ENCODE data around the gene TMEM140. TPM values are rescaled to one million over a fixed set of nuclear protein-coding genes. Genes with fewer than 3 reads are reported as not detected.

The TMEM140 gene
- total RNA-seq, 5 donors from 2014 or later (not counting 1 experiment from before 2014, with no cell fraction given) = 20.7 to 32.7 (median 25.8) TPM

- Histone ChIP-seq H3K27me3 (replicated peaks in 1 of 2; ENCODE audit: control insufficient read depth in 2 of 2, extremely low read depth in 1 of 2, insufficient read depth in 2 of 2, low read length in 1 of 2) (no peaks in the 10 kb centered on the region), H3K4me3 (ENCODE audit: control insufficient read depth in 1 of 2, extremely low read depth in 1 of 2, low read length in 1 of 2) (no peak overlapping the region), H3K27ac (ENCODE audit: low read length) (no peak overlapping the region), H3K36me3 (ENCODE audit: control insufficient read depth in 2 of 2, extremely low read depth in 1 of 2, insufficient read depth in 1 of 2, low read length in 1 of 2) (peaks cover 6 to 12% of the 10 kb centered on the region in 2 donors), H3K4me1 (ENCODE audit: control insufficient read depth in 1 of 2, extremely low read depth in 1 of 2, insufficient read depth in 2 of 2, low read length in 2 of 2) (no peaks in the 10 kb centered on the region), H3K9me3 (peaks cover 7% of the 10 kb centered on the region)
- Mint-ChIP-seq H3K4me3 (no peak overlapping the region), H3K27ac (no peak overlapping the region), H3K9me3 (peaks cover 11 to 37% (median 30%) of the 10 kb centered on the region in 3 donors), H3K27me3 (no peaks in the 10 kb centered on the region), H3K36me3 (peaks cover 61% of the 10 kb centered on the region), H3K4me1 (no peaks in the 10 kb centered on the region)
- CTCF ChIA-PET = interaction anchor here (0.6 to 0.9 kb wide), 2 partner anchors 11 to 16 kb away, joined by 3 to 4 read pairs; no protein-coding TSS in a partner anchor
- DNase-seq (no peak), ATAC-seq (replicated peaks in 1 of 4) (no peak)
- POLR2A ChIA-PET = no interaction called here
- WGBS (ENCODE audit: insufficient coverage) = 86% methylated on average over 3 of the region's 5 CpGs
Observed at GRCh38 chr7:135180122-135180521, 32.2 kb downstream of the TMEM140 start.

- no peak for ATAC-seq (replicated peaks in 1 of 4)
Observed at GRCh38 chr7:135181261-135181928, 33.5 kb downstream of the TMEM140 start.

GRCh38 chr7:135181929-135182678 lies 34.2 kb downstream of the TMEM140 start:
- POLR2A ChIA-PET = no interaction called here
- Mint-ChIP-seq H3K36me3 (peaks cover 78% of the 10 kb centered on the region), H3K4me1 (no peaks in the 10 kb centered on the region), H3K9me3 (peaks cover 11 to 37% (median 30%) of the 10 kb centered on the region in 3 donors), H3K4me3 (no peak overlapping the region), H3K27ac (no peak overlapping the region), H3K27me3 (no peaks in the 10 kb centered on the region)
- H3K36me3 ChIP-seq (ENCODE audit: control insufficient read depth in 2 of 2, extremely low read depth in 1 of 2, insufficient read depth in 1 of 2, low read length in 1 of 2) = peaks cover 6 to 27% of the 10 kb centered on the region in 2 donors
- CTCF ChIA-PET = no interaction called here
- H3K9me3 ChIP-seq = peaks cover 7% of the 10 kb centered on the region
- no peak for ATAC-seq (replicated peaks in 1 of 4)
- no peak for DNase-seq
- H3K4me1 ChIP-seq (ENCODE audit: control insufficient read depth in 1 of 2, extremely low read depth in 1 of 2, insufficient read depth in 2 of 2, low read length in 2 of 2) = no peaks in the 10 kb centered on the region
- H3K27me3 ChIP-seq (replicated peaks in 1 of 2; ENCODE audit: control insufficient read depth in 2 of 2, extremely low read depth in 1 of 2, insufficient read depth in 2 of 2, low read length in 1 of 2) = no peaks in the 10 kb centered on the region
- WGBS (ENCODE audit: insufficient coverage) = 96% methylated on average over 29 of the region's 31 CpGs
- H3K4me3 ChIP-seq (ENCODE audit: control insufficient read depth in 1 of 2, extremely low read depth in 1 of 2, low read length in 1 of 2) = peak overlapping the region in 1 of 2 donors; percentile 29
- H3K27ac ChIP-seq (ENCODE audit: low read length) = no peak overlapping the region

More at GRCh38 chr7:135181261-135181928, 33.5 kb downstream of the TMEM140 start:
- H3K9me3 Mint-ChIP-seq = peaks cover 11 to 37% (median 30%) of the 10 kb centered on the region in 3 donors
- no peaks in the 10 kb centered on the region for H3K4me1 Mint-ChIP-seq
- Histone ChIP-seq H3K9me3 (peaks cover 7% of the 10 kb centered on the region), H3K27me3 (replicated peaks in 1 of 2; ENCODE audit: control insufficient read depth in 2 of 2, extremely low read depth in 1 of 2, insufficient read depth in 2 of 2, low read length in 1 of 2) (no peaks in the 10 kb centered on the region), H3K36me3 (ENCODE audit: control insufficient read depth in 2 of 2, extremely low read depth in 1 of 2, insufficient read depth in 1 of 2, low read length in 1 of 2) (peaks cover 6 to 20% of the 10 kb centered on the region in 2 donors), H3K4me1 (ENCODE audit: control insufficient read depth in 1 of 2, extremely low read depth in 1 of 2, insufficient read depth in 2 of 2, low read length in 2 of 2) (no peaks in the 10 kb centered on the region), H3K27ac (ENCODE audit: low read length) (no peak overlapping the region), H3K4me3 (ENCODE audit: control insufficient read depth in 1 of 2, extremely low read depth in 1 of 2, low read length in 1 of 2) (peak overlapping the region in 1 of 2 donors; percentile 29)
- peaks cover 72% of the 10 kb centered on the region for H3K36me3 Mint-ChIP-seq
- no peak for DNase-seq
- no peak overlapping the region for H3K4me3 Mint-ChIP-seq
- POLR2A ChIA-PET = interaction anchor here in 1 of 2 donors (0.6 kb wide), 1 partner anchor 21 kb away, joined by 3 read pairs; no protein-coding TSS in a partner anchor
- 80% methylated on average over 2 of the region's 3 CpGs for WGBS (ENCODE audit: insufficient coverage)
- CTCF ChIA-PET = interaction anchor here in 1 of 2 donors (0.6 to 0.7 kb wide), 2 partner anchors 33 to 161 kb away, joined by 3 to 6 read pairs; no protein-coding TSS in a partner anchor
- no peak overlapping the region for H3K27ac Mint-ChIP-seq
- no peaks in the 10 kb centered on the region for H3K27me3 Mint-ChIP-seq

GRCh38 chr7:135183478-135183877 lies 35.6 kb downstream of the TMEM140 start:
- ChIA-PET CTCF (no interaction called here), POLR2A (no interaction called here)
- Mint-ChIP-seq H3K9me3 (peaks cover 11 to 36% (median 30%) of the 10 kb centered on the region in 3 donors), H3K4me1 (no peaks in the 10 kb centered on the region), H3K4me3 (no peak overlapping the region), H3K27ac (no peak overlapping the region), H3K27me3 (no peaks in the 10 kb centered on the region), H3K36me3 (peaks cover 86% of the 10 kb centered on the region)
- no peak overlapping the region for H3K4me3 ChIP-seq (ENCODE audit: control insufficient read depth in 1 of 2, extremely low read depth in 1 of 2, low read length in 1 of 2)
- WGBS (ENCODE audit: insufficient coverage) = 90% methylated on average over 4 of the region's 7 CpGs
- H3K27ac ChIP-seq (ENCODE audit: low read length) = no peak overlapping the region
- peaks cover 7% of the 10 kb centered on the region for H3K9me3 ChIP-seq
- H3K36me3 ChIP-seq (ENCODE audit: control insufficient read depth in 2 of 2, extremely low read depth in 1 of 2, insufficient read depth in 1 of 2, low read length in 1 of 2) = peaks cover 6 to 38% of the 10 kb centered on the region in 2 donors
- H3K27me3 ChIP-seq (replicated peaks in 1 of 2; ENCODE audit: control insufficient read depth in 2 of 2, extremely low read depth in 1 of 2, insufficient read depth in 2 of 2, low read length in 1 of 2) = no peaks in the 10 kb centered on the region
- ATAC-seq (replicated peaks in 1 of 4) (no peak), DNase-seq (no peak)
- H3K4me1 ChIP-seq (ENCODE audit: control insufficient read depth in 1 of 2, extremely low read depth in 1 of 2, insufficient read depth in 2 of 2, low read length in 2 of 2) = no peaks in the 10 kb centered on the region

- no peaks in the 10 kb centered on the region for H3K4me1 ChIP-seq (ENCODE audit: control insufficient read depth in 1 of 2, extremely low read depth in 1 of 2, insufficient read depth in 2 of 2, low read length in 2 of 2)
- peaks cover 3% of the 10 kb centered on the region for H3K9me3 ChIP-seq
- no peak for DNase-seq
- H3K27me3 ChIP-seq (replicated peaks in 1 of 2; ENCODE audit: control insufficient read depth in 2 of 2, extremely low read depth in 1 of 2, insufficient read depth in 2 of 2, low read length in 1 of 2) = no peaks in the 10 kb centered on the region
- peak in 1 of 4 experiments; percentile 16 for ATAC-seq (replicated peaks in 1 of 4)
- no peak overlapping the region for H3K27ac ChIP-seq (ENCODE audit: low read length)
- Mint-ChIP-seq H3K9me3 (peaks cover 11 to 29% (median 26%) of the 10 kb centered on the region in 3 donors), H3K36me3 (peaks cover 85% of the 10 kb centered on the region), H3K4me1 (no peaks in the 10 kb centered on the region), H3K27ac (no peak overlapping the region), H3K27me3 (no peaks in the 10 kb centered on the region), H3K4me3 (no peak overlapping the region)
- peaks cover 6 to 47% of the 10 kb centered on the region in 2 donors for H3K36me3 ChIP-seq (ENCODE audit: control insufficient read depth in 2 of 2, extremely low read depth in 1 of 2, insufficient read depth in 1 of 2, low read length in 1 of 2)
- 83% methylated on average over 1 of the region's 5 CpGs for WGBS (ENCODE audit: insufficient coverage)
- ChIA-PET CTCF (no interaction called here), POLR2A (interaction anchor here (0.6 to 0.8 kb wide), 3 partner anchors 15 to 30 kb away, joined by 3 to 4 read pairs (median 3); no protein-coding TSS in a partner anchor)
- H3K4me3 ChIP-seq (ENCODE audit: control insufficient read depth in 1 of 2, extremely low read depth in 1 of 2, low read length in 1 of 2) = no peak overlapping the region
Observed at GRCh38 chr7:135184254-135184841, 36.5 kb downstream of the TMEM140 start.
